ENCODE measurements around the gene CACNA1E.

The CACNA1E gene

GRCh38 chr1:181778640-181779260 lies 295.4 kb downstream of the CACNA1E start:
- no peak for DNase-seq

- no peak for DNase-seq
Measured at GRCh38 chr1:181779343-181779742, 296.0 kb downstream of the CACNA1E start.

GRCh38 chr1:181783208-181783607 lies 299.9 kb downstream of the CACNA1E start:
- no peak for DNase-seq

GRCh38 chr1:181784039-181784683 lies 300.8 kb downstream of the CACNA1E start:
- no peak for DNase-seq

GRCh38 chr1:181789395-181789794 lies 306.1 kb downstream of the CACNA1E start:
- DNase-seq = no peak

DNA sequence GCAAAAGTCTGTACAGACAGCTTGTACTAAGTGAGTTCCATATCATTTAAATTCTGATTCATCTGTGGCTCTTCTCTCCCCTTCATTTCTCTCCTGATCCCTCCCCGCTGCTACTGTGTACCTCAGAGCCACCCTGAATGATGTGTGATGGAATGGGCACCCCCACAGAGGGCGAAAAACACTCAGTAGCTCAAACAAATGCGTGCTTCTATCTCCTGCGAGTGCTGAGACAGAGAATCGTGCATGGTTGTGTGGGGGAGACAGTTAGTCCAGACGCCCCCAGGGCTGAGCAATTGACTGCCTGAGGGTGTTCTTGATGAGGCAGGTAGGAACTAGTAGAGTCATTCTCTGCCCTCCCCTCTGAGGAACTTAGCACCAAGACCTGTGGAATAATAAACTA lies 308.4 kb downstream of the CACNA1E start:
- no peak for DNase-seq

DNA sequence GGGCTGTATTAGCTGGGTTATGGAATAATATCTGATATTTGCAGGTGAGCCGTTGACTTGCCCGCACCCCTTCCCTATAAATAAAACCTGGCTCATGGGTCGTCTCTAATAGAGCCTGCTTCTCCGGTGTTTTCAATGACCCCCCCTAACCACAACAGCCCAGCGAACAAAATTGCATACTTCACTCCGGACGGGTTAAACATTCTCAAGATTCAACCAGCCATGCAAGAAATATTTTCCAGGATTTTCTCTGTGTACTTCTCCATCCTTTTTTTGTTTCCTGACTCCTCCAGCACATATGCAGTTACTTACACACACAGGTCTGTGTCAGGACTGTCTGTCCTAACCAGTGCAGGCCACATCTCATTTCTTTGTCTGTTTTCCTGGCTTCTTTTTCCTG lies 310.5 kb downstream of the CACNA1E start:
- DNase-seq = no peak

GRCh38 chr1:181794332-181794731 lies 311.0 kb downstream of the CACNA1E start:
- no peak for DNase-seq

- DNase-seq = no peak
Measured at GRCh38 chr1:181798191-181798926, 315.0 kb downstream of the CACNA1E start.

GRCh38 chr1:181801617-181802016 lies 318.3 kb downstream of the CACNA1E start:
- no peak for DNase-seq

DNA sequence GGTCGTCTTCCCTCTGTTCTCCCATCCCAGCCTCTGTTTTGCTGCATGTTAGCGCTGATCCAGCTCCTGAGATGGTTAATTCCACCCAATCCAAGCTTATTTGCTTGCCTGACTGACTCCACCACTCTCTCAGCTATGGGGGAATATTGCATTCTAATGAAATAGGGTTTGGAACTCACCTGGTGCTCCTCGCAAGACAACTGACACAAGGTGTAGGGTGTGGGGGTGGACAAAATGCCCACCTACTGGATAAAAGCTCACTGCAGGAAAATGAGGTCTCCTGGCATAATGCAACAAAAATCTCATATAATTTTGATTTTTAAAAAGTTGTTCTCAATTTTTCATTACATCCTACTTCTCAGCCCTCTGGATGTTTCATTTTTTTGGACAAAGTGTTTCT lies 319.1 kb downstream of the CACNA1E start:
- DNase-seq = no peak

GRCh38 chr1:181803421-181803820 lies 320.1 kb downstream of the CACNA1E start:
- DNase-seq = no peak

GRCh38 chr1:181804989-181805388 lies 321.7 kb downstream of the CACNA1E start:
- DNase-seq = no peak

- no peak for DNase-seq
Measured at GRCh38 chr1:181806746-181807145, 323.4 kb downstream of the CACNA1E start.

GRCh38 chr1:181807251-181807650 lies 323.9 kb downstream of the CACNA1E start:
- no peak for DNase-seq

DNA sequence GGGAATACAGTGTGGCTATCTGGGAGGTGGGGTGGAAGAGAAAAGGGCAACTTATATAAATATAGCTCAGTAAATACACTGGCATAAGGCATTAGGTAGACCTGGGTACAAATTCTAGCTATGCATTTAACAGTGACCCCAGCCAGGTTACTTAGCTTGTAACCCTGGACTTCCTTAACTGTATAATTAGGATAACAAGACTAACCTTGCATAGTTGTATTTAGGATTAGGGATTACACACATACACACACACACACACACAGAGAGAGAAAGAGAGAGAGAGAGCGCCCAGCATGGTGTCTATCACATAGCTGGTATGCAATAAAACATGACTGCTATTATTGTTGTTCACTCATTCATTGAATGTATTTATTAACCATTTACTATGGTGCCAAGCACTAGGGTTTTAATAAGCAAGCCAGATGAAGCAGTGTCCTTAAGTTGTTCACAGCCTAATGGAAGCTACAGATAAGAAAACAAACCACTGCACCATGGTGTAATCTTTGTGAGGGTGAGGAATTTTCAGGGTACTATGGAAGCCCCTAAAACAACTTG lies 326.8 kb downstream of the CACNA1E start:
- DNase-seq = no peak

- DNase-seq = no peak
Measured at GRCh38 chr1:181812208-181812607, 328.9 kb downstream of the CACNA1E start.

GRCh38 chr1:181813266-181813665 lies 329.9 kb downstream of the CACNA1E start:
- no peak for DNase-seq

DNA sequence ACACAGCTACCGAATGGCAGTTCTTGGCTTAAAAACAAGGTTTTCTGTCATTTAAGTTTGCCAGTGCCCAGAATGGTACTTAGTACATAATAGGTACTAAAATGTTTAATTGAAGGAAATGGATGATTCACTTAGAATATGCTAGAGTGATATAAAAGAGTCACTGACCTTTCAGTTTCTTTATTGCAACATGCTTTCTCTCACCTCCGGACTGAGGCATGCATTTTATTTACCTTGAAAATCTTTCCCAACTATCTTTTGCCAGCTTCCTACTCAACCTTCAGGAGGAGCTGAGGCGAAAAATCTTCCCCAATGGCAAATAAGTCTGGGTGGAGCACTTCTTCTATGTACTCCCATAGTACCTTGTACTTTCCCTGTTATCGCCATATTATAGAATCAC lies 333.3 kb downstream of the CACNA1E start:
- no peak for DNase-seq

- no peak for DNase-seq
Measured at GRCh38 chr1:181817091-181817490, 333.8 kb downstream of the CACNA1E start.

GRCh38 chr1:181818459-181818858 lies 335.1 kb downstream of the CACNA1E start:
- DNase-seq = no peak

DNA sequence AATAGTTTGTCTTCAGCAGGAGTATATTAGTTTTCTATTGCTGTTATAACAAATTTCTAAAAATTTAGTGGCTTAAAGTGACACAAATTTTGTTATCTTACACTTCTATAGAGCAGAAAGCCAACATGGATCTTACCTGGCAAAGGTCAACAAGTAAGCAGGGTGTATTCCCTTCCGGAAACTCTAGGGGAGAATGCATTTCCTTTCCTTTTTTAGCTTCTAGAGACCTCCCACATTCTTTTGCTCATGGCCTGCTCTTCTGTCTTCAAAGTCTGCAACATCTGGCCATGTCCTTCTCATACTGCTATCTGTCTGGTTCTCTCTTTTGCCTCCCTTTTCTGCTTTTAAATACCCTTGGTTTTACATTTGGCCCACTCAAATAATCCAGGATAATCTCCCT lies 335.6 kb downstream of the CACNA1E start:
- no peak for DNase-seq

DNA sequence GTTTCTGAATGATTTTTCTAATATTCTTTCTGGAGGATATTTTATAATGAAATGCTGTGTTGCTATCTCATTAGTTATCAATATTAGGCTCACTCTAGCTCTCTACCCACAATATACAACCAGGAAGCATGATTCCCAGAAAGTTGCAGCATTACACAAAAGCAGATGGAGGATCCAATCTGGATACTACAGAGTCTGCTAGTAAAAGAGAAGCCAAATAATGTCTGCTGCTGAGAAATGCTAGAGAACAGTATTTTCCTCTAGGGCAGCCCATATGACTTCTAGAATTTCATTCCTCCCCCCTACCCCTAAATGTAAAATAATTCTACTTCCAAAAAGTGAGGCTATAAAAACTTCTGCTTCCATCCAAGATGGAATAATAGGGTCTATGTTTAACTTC lies 338.4 kb downstream of the CACNA1E start:
- DNase-seq = no peak
